ENCODE data around the gene KCNH1. TPM values are rescaled to one million over a fixed set of nuclear protein-coding genes. Genes with fewer than 3 reads are reported as not detected.

Gene KCNH1
- total and polyA plus RNA-seq, 9 of the 15 experiments (the other 6 are each of a cell fraction or from before 2014, with no cell fraction given) = not detected

DNA sequence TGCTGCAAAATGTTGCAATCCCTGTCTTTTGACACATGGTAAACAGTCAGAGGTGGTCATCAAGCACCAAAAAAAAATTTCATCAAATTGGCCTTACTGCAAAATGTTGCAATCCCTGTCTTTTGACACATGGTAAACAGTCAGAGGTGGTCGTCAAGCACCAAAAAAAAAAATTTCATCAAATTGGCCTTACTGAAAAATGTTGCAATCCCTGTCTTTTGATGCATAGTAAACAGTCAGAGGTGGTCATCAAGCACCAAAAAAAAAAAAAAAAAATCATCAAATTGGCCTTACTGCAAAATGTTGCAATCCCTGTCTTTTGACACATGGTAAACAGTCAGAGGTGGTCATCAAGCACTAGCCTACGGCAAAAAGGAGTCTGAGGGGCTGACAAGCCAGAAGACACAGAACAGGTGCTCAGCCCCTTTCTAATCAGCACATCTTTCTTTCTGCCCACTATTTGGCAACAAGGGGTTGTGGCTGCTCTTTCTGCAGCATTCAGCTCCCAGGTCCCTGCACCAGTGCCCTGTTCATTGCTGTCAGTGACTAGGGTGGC lies 223.8 kb downstream of the KCNH1 start (continued):
- TF ChIP-seq HNRNPUL1 (IDR thresholded peaks at IDR 0.05; ENCODE audit: low read length) (no peak), SRF (CRISPR knock-in tag; IDR thresholded peaks at IDR 0.05) (no peak)

DNA sequence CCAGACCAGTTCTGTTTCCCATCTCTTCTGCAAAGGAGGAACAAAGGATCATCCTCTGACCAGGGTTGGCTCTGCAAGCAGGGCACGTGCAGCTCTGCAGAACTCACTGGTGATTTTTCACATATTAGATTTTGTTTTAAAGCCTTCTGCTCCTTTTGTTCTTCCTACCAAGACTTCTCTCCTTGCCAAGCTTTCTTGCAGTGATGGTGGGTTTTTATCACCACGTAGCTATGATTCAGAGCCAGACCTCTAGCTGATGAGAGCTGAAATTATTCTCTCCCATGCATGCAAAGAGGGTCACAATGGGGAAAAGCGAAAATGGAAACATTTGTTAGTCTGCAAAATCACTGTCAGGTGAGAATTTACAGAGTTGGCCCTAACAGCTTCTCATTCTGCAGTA lies 225.2 kb downstream of the KCNH1 start:
- H3K36me3 ChIP-seq (ENCODE audit: control insufficient read depth, insufficient read depth, low read length) = no peaks in the 10 kb centered on the region
- ATAC-seq (no peak), FAIRE-seq (no peak), DNase-seq (ENCODE audit: extremely low read depth in 1 of 4, low spot score in 3 of 4) (no peak)
- H3K79me2 ChIP-seq (ENCODE audit: control insufficient read depth, insufficient read depth, low read length) = no peaks in the 10 kb centered on the region
- H3K27me3 ChIP-seq (ENCODE audit: control insufficient read depth in 2 of 2, insufficient read depth in 2 of 2, low read length in 2 of 2) = no peaks in the 10 kb centered on the region
- in situ Hi-C loops (cut with MboI) (no loop called here), intact Hi-C loops (cut with micrococcal nuclease) (no loop called here)
- H3K27ac ChIP-seq (ENCODE audit: extremely low read depth, low read depth, low read length) = no peak overlapping the region
- H3K9me3 ChIP-seq (replicated peaks; ENCODE audit: control insufficient read depth, insufficient read depth, low read depth, low read length) = no peaks in the 10 kb centered on the region
- no peak overlapping the region for H3K4me2 ChIP-seq (ENCODE audit: insufficient read depth, low read length)
- 0% methylated on average over 3 of the region's 3 CpGs for WGBS (ENCODE audit: insufficient coverage, low coverage, missing lambda C conversion rate)
- ChIA-PET POLR2A (interaction anchor here (0.5 kb wide), 1 partner anchor 80 kb away, joined by 3 read pairs; no protein-coding TSS in a partner anchor), CTCF (ENCODE audit: low intra/inter-chr PET ratio) (no interaction called here)
- no TSS peak for BruUV-seq (replicated peaks)
- peaks cover 0 to 3% of the 10 kb centered on the region in 2 experiments; a peak in 1 of 5 replicates for H3K4me1 ChIP-seq (replicated peaks in 1 of 2; ENCODE audit: control insufficient read depth in 2 of 2, insufficient read depth in 2 of 2, low read length in 2 of 2)
- H3K9ac ChIP-seq (ENCODE audit: insufficient read depth in 1 of 2, low read depth in 2 of 2, low read length in 2 of 2) = no peak overlapping the region
- TF ChIP-seq, protein P1, sequence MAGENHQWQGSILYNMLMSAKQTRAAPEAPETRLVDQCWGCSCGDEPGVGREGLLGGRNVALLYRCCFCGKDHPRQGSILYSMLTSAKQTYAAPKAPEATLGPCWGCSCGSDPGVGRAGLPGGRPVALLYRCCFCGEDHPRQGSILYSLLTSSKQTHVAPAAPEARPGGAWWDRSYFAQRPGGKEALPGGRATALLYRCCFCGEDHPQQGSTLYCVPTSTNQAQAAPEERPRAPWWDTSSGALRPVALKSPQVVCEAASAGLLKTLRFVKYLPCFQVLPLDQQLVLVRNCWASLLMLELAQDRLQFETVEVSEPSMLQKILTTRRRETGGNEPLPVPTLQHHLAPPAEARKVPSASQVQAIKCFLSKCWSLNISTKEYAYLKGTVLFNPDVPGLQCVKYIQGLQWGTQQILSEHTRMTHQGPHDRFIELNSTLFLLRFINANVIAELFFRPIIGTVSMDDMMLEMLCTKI (IDR thresholded peaks at IDR 0.05; ENCODE audit: partially characterized antibody) = no peak
- no peak overlapping the region for H3K4me3 ChIP-seq
- no peaks in the 10 kb centered on the region for H3K9me1 ChIP-seq (ENCODE audit: control insufficient read depth, insufficient read depth, low read length)
- no peaks in the 10 kb centered on the region for H4K20me1 ChIP-seq (replicated peaks; ENCODE audit: control insufficient read depth, insufficient read depth, low read length)
- no peak overlapping the region for H2AFZ ChIP-seq (ENCODE audit: low read depth, low read length)
